GM12878 (cell line): ENCODE measurements around the gene WDR38. TPM values are rescaled to one million over a fixed set of nuclear protein-coding genes. Genes with fewer than 3 reads are reported as not detected.

Source experiments
- ATF7 ChIP-seq: fragments of 450-650 bp; IDR thresholded peaks from 2 replicates; pipeline ENCODE4 v1.6.1; 2016; ENCODE audit warnings: low read depth, mild to moderate bottlenecking
- BCL3 ChIP-seq: IDR thresholded peaks from 2 replicates; pipeline ENCODE4 v1.6.1; 2011; ENCODE audit warnings: borderline replicate concordance, low read depth, mild to moderate bottlenecking, moderate library complexity, low read length; ENCODE audit not compliant: insufficient read depth, poor library complexity, severe bottlenecking
- CBX3 ChIP-seq: fragments of 200-600 bp; sonication (generic); IDR thresholded peaks from 2 replicates; pipeline ENCODE4 v1.6.1; 2016; ENCODE audit warnings: low read depth, borderline replicate concordance
- CHD1 ChIP-seq: IDR thresholded peaks from 2 replicates; pipeline ENCODE4 v1.6.1; 2012; ENCODE audit warnings: low read depth, low read length, improper control_type of control experiment
- CHD2 ChIP-seq: IDR thresholded peaks from 2 replicates; pipeline ENCODE4 v1.6.1; 2011; ENCODE audit warnings: low read depth, low read length, improper control_type of control experiment, borderline replicate concordance
- HDAC2 ChIP-seq: fragments of 200-600 bp; sonication (generic); IDR thresholded peaks from 2 replicates; pipeline ENCODE4 v1.6.1; 2017
- IKZF1 ChIP-seq: fragments of 450-650 bp; conservative IDR thresholded peaks from 2 replicates; pipeline ENCODE4 v1.6.1; 2017; ENCODE audit warnings: antibody characterized with exemption, mild to moderate bottlenecking
- KLF5 ChIP-seq: fragments of 450-650 bp; IDR thresholded peaks from 2 replicates; pipeline ENCODE4 v1.6.1; 2014; ENCODE audit warnings: mild to moderate bottlenecking; ENCODE audit not compliant: partially characterized antibody
- MXI1 ChIP-seq: fragments of 150-350 bp; IDR thresholded peaks from 2 replicates; pipeline ENCODE4 v1.6.1; 2011; ENCODE audit warnings: low read depth, mild to moderate bottlenecking, inconsistent platforms, low read length, improper control_type of control experiment
- PKNOX1 ChIP-seq: fragments of 450-650 bp; IDR thresholded peaks from 2 replicates; pipeline ENCODE4 v1.6.1; 2016; ENCODE audit warnings: mild to moderate bottlenecking
- POLR2A ChIP-seq: IDR thresholded peaks from 2 replicates; pipeline ENCODE4 v1.6.1; 2011; ENCODE audit warnings: low read depth, mild to moderate bottlenecking, low read length
- TAF1 ChIP-seq: IDR thresholded peaks from 2 replicates; pipeline ENCODE4 v1.6.1; 2011; ENCODE audit warnings: mild to moderate bottlenecking, low read depth, low read length, borderline replicate concordance
- ZNF274 ChIP-seq: IDR thresholded peaks from one replicate; pipeline ENCODE4 v1.8.0; 2011; ENCODE audit not compliant: insufficient read length, insufficient read depth
- polyA plus RNA-seq, 11 experiments: library from polyadenylated mRNA; depleted of rRNA in 4 of 11; unstranded in 6 of 11; stranded (reverse) in 5 of 11; fragments of >200 nt; fragmentation: Nextera tagmentation in 4 of 11; fragmentation: Illumina TruSeq in 1 of 11; extraction: Ambion mirVana in 4 of 11; extraction: Trizol in 1 of 11; gene quantifications; 1 replicate in 1 of 11; 2 replicates in 10 of 11; pipeline versions ENCODE4 v1.2.1 to v1.2.3, GENCODE V29; 2011 to 2016; ENCODE audit warnings: inconsistent platforms in 2 of 11, missing spikeins in 2 of 11, low read depth in 1 of 11
- total RNA-seq, 4 experiments: library from RNA; depleted of rRNA in 3 of 4; stranded (reverse); fragments of >200 nt in 3 of 4; fragmentation: Illumina TruSeq in 1 of 4; extraction: Trizol in 1 of 4; gene quantifications; 2 replicates each; pipeline versions ENCODE4 v1.2.1 to v1.2.3, GENCODE V29; 2013 to 2021
- TF ChIP-seq, protein P1 (sequence below): IDR thresholded peaks from 2 replicates; pipeline ENCODE4 v1.6.1; 2012; ENCODE audit warnings: low read length, inconsistent platforms
- TF ChIP-seq, protein P2 (sequence below): fragments of 450-650 bp; IDR thresholded peaks from 2 replicates; pipeline ENCODE4 v1.6.1; 2017; ENCODE audit warnings: antibody characterized with exemption, mild to moderate bottlenecking, moderate library complexity
- TF ChIP-seq, protein P3 (sequence below): fragments of 450-650 bp; formaldehyde crosslinking; IDR thresholded peaks from 2 replicates; pipeline ENCODE4 v1.4.0; 2022; ENCODE audit warnings: mild to moderate bottlenecking, moderate library complexity
- TF ChIP-seq, protein P4 (sequence below): fragments of 450-650 bp; IDR thresholded peaks from 2 replicates; pipeline ENCODE4 v1.6.1; 2017; ENCODE audit warnings: low read depth, mild to moderate bottlenecking, moderate library complexity

The WDR38 gene
- total and polyA plus RNA-seq, 10 of the 15 experiments (the other 5 are each of a cell fraction or from before 2014, with no cell fraction given): not detected

GRCh38 chr9:124861342-124862229, 8.3 kb downstream of the WDR38 start, which contains the start of the genes ARPC5L and RPL35 (continued):
- TF ChIP-seq BCL3 (peak; percentile 31), HDAC2 (no peak), KLF5 (peak; percentile 98), MXI1 (no peak; the same call in 1 of the 2 replicates), PKNOX1 (peak; percentile 58; the same call in 1 of the 2 replicates), TAF1 (peak; percentile 99), CHD2 (peak; percentile 67; the same call in 1 of the 2 replicates), CBX3 (no peak), ATF7 (peak; percentile 86), ZNF274 (no peak), IKZF1 (peak; percentile 71), POLR2A (peak; percentile 99), CHD1 (peak; percentile 97)
- TF ChIP-seq, protein P1, sequence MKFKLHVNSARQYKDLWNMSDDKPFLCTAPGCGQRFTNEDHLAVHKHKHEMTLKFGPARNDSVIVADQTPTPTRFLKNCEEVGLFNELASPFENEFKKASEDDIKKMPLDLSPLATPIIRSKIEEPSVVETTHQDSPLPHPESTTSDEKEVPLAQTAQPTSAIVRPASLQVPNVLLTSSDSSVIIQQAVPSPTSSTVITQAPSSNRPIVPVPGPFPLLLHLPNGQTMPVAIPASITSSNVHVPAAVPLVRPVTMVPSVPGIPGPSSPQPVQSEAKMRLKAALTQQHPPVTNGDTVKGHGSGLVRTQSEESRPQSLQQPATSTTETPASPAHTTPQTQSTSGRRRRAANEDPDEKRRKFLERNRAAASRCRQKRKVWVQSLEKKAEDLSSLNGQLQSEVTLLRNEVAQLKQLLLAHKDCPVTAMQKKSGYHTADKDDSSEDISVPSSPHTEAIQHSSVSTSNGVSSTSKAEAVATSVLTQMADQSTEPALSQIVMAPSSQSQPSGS: no peak
- TF ChIP-seq, protein P2, sequence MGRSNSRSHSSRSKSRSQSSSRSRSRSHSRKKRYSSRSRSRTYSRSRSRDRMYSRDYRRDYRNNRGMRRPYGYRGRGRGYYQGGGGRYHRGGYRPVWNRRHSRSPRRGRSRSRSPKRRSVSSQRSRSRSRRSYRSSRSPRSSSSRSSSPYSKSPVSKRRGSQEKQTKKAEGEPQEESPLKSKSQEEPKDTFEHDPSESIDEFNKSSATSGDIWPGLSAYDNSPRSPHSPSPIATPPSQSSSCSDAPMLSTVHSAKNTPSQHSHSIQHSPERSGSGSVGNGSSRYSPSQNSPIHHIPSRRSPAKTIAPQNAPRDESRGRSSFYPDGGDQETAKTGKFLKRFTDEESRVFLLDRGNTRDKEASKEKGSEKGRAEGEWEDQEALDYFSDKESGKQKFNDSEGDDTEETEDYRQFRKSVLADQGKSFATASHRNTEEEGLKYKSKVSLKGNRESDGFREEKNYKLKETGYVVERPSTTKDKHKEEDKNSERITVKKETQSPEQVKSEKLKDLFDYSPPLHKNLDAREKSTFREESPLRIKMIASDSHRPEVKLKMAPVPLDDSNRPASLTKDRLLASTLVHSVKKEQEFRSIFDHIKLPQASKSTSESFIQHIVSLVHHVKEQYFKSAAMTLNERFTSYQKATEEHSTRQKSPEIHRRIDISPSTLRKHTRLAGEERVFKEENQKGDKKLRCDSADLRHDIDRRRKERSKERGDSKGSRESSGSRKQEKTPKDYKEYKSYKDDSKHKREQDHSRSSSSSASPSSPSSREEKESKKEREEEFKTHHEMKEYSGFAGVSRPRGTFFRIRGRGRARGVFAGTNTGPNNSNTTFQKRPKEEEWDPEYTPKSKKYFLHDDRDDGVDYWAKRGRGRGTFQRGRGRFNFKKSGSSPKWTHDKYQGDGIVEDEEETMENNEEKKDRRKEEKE: peak; percentile 88
- TF ChIP-seq, protein P3, sequence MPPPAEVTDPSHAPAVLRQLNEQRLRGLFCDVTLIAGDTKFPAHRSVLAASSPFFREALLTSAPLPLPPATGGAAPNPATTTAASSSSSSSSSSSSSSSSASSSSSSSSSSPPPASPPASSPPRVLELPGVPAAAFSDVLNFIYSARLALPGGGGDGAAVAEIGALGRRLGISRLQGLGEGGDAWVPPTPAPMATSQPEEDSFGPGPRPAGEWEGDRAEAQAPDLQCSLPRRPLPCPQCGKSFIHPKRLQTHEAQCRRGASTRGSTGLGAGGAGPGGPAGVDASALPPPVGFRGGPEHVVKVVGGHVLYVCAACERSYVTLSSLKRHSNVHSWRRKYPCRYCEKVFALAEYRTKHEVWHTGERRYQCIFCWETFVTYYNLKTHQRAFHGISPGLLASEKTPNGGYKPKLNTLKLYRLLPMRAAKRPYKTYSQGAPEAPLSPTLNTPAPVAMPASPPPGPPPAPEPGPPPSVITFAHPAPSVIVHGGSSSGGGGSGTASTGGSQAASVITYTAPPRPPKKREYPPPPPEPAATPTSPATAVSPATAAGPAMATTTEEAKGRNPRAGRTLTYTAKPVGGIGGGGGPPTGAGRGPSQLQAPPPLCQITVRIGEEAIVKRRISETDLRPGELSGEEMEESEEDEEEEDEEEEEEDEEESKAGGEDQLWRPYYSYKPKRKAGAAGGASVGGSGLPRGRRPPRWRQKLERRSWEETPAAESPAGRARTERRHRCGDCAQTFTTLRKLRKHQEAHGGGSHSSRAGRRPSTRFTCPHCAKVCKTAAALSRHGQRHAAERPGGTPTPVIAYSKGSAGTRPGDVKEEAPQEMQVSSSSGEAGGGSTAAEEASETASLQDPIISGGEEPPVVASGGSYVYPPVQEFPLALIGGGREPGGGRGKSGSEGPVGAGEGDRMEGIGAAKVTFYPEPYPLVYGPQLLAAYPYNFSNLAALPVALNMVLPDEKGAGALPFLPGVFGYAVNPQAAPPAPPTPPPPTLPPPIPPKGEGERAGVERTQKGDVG (CRISPR knock-in tag): 0 out of 2 replicates have a peak, but pooled peaks have one; percentile 14
- TF ChIP-seq, protein P4, sequence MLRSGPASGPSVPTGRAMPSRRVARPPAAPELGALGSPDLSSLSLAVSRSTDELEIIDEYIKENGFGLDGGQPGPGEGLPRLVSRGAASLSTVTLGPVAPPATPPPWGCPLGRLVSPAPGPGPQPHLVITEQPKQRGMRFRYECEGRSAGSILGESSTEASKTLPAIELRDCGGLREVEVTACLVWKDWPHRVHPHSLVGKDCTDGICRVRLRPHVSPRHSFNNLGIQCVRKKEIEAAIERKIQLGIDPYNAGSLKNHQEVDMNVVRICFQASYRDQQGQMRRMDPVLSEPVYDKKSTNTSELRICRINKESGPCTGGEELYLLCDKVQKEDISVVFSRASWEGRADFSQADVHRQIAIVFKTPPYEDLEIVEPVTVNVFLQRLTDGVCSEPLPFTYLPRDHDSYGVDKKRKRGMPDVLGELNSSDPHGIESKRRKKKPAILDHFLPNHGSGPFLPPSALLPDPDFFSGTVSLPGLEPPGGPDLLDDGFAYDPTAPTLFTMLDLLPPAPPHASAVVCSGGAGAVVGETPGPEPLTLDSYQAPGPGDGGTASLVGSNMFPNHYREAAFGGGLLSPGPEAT: peak; percentile 54; the same call in 1 of the 2 replicates
